PC-9 (cell line): ENCODE data around the gene VAT1. TPM values are rescaled to one million over a fixed set of nuclear protein-coding genes. Genes with fewer than 3 reads are reported as not detected.

Source experiments
- BruUV-seq: library from RNA; stranded (reverse); fragments of 400-500 nt; replicated peaks from 2 replicates; lab custom pipeline; 2021; lab: Mats Ljungman, UMichigan
- CTCF ChIA-PET: fragments of 300-600 bp; sonication (Branson Sonifier 250); formaldehyde crosslinking; loops from one replicate; lab custom pipeline; 2022; ENCODE audit warnings: antibody characterized with exemption; lab: Charles Lee
- POLR2A ChIA-PET: fragments of 300-600 bp; sonication (Branson Sonifier 250); formaldehyde crosslinking; loops from one replicate; lab custom pipeline; 2022; ENCODE audit warnings: antibody characterized with exemption; ENCODE audit not compliant: unreplicated experiment; lab: Charles Lee
- DNase-seq, 2 experiments: peaks; one replicate each; pipeline versions ENCODE4 v3.0.0 to v3.0.0-alpha.2; 2015 to 2022; ENCODE audit warnings: mixed read lengths in 1 of 2
- H2AFZ ChIP-seq: fragments of 200-600 bp; sonication (generic); 2 replicates; pipeline ENCODE4 v1.8.1; 2017; ENCODE audit warnings: antibody characterized with exemption
- H3F3A ChIP-seq: fragments of 200-600 bp; sonication (generic); 2 replicates; pipeline ENCODE4 v1.8.1; 2017; ENCODE audit warnings: antibody characterized with exemption, mild to moderate bottlenecking, low read depth; ENCODE audit not compliant: insufficient read depth
- H3K27ac ChIP-seq: fragments of 200-600 bp; sonication (generic); 2 replicates; pipeline ENCODE4 v1.6.1; 2016; ENCODE audit warnings: mixed run types
- H3K27me3 ChIP-seq: fragments of 200-600 bp; sonication (generic); 2 replicates; pipeline ENCODE4 v1.6.1; 2016; ENCODE audit warnings: low read depth, mixed run types; ENCODE audit not compliant: insufficient read depth
- H3K36me3 ChIP-seq: fragments of 200-600 bp; sonication (generic); 2 replicates; pipeline ENCODE4 v1.6.1; 2016; ENCODE audit warnings: low read depth, mixed run types
- H3K4me1 ChIP-seq: fragments of 200-600 bp; sonication (generic); replicated peaks from 2 replicates; pipeline ENCODE4 v1.6.1; 2016; ENCODE audit warnings: mixed run types; ENCODE audit not compliant: insufficient read depth
- H3K4me2 ChIP-seq: fragments of 200-600 bp; sonication (generic); 2 replicates; pipeline ENCODE4 v1.6.1; 2017; ENCODE audit warnings: mixed run types
- H3K4me3 ChIP-seq: fragments of 200-600 bp; sonication (generic); 2 replicates; pipeline ENCODE4 v1.6.1; 2016; ENCODE audit warnings: mixed run types
- H3K79me2 ChIP-seq: fragments of 200-600 bp; sonication (generic); 2 replicates; pipeline ENCODE4 v1.6.1; 2017; ENCODE audit warnings: low read depth, mixed run types
- H3K9me2 ChIP-seq: fragments of 200-600 bp; sonication (generic); 2 replicates; pipeline ENCODE4 v1.8.1; 2017; ENCODE audit warnings: mild to moderate bottlenecking; ENCODE audit not compliant: insufficient read depth
- H3K9me3 ChIP-seq: fragments of 200-600 bp; sonication (generic); 2 replicates; pipeline ENCODE4 v1.8.1; 2016; ENCODE audit warnings: low read depth; ENCODE audit not compliant: insufficient read depth
- H4K20me1 ChIP-seq: fragments of 200-600 bp; sonication (generic); 2 replicates; pipeline ENCODE4 v1.8.1; 2017; ENCODE audit not compliant: insufficient read depth
- EZH2 ChIP-seq: fragments of 200-600 bp; sonication (generic); IDR thresholded peaks from 2 replicates; pipeline ENCODE4 v1.8.0; 2017; ENCODE audit warnings: antibody characterized with exemption, low read depth
- intact Hi-C: fragments of 100-400 bp; cut with micrococcal nuclease; formaldehyde crosslinking; loops from one replicate; pipeline ENCODE4 v1.10.0; 2022; ENCODE audit not compliant: unreplicated experiment
- total RNA-seq: library from RNA; stranded (reverse); gene quantifications from 2 replicates; pipeline ENCODE4 v1.2.3, GENCODE V29; 2021
- TF ChIP-seq, protein P1 (sequence below): fragments of 200-600 bp; sonication (generic); conservative IDR thresholded peaks from 2 replicates; pipeline ENCODE4 v1.6.1; 2017; ENCODE audit warnings: mixed run types, antibody characterized with exemption, mild to moderate bottlenecking, moderate library complexity

VAT1 gene
- total RNA-seq, 1 experiment from 2014 or later: 220 TPM

DNA sequence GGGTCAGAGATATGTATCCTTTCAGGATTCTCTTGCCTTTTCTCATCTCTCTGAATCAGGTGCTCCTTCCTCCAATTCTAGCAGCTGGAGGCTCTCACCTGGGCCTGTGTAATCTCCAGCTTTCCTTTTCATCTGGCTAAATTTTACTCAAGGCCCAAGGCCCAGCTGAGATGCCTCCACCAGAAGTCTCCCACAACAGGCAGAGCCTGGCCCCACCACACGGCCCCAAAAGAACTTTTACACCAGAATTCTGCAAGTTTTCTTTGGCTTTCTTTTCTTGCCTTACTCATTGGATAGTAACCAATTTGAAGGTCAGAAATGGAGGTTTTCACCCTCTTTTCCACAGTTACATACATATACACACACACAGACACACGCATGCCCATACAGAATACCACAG, 17.5 kb upstream of the VAT1 start:
- no peak overlapping the region for H3K4me3 ChIP-seq
- intact Hi-C loops: no loop called here
- no peaks in the 10 kb centered on the region for H3K9me2 ChIP-seq
- no peak overlapping the region for H2AFZ ChIP-seq
- no peaks in the 10 kb centered on the region for H4K20me1 ChIP-seq
- H3K27ac ChIP-seq: no peak overlapping the region
- no peaks in the 10 kb centered on the region for H3F3A ChIP-seq
- TF ChIP-seq, protein P1, sequence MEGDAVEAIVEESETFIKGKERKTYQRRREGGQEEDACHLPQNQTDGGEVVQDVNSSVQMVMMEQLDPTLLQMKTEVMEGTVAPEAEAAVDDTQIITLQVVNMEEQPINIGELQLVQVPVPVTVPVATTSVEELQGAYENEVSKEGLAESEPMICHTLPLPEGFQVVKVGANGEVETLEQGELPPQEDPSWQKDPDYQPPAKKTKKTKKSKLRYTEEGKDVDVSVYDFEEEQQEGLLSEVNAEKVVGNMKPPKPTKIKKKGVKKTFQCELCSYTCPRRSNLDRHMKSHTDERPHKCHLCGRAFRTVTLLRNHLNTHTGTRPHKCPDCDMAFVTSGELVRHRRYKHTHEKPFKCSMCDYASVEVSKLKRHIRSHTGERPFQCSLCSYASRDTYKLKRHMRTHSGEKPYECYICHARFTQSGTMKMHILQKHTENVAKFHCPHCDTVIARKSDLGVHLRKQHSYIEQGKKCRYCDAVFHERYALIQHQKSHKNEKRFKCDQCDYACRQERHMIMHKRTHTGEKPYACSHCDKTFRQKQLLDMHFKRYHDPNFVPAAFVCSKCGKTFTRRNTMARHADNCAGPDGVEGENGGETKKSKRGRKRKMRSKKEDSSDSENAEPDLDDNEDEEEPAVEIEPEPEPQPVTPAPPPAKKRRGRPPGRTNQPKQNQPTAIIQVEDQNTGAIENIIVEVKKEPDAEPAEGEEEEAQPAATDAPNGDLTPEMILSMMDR: no peak
- no peak for TF ChIP-seq EZH2
- no peak overlapping the region for H3K4me2 ChIP-seq
- no peaks in the 10 kb centered on the region for H3K27me3 ChIP-seq
- BruUV-seq: no TSS peak
- ChIA-PET CTCF (no interaction called here), POLR2A (no interaction called here)
- no peaks in the 10 kb centered on the region for H3K4me1 ChIP-seq
- H3K36me3 ChIP-seq: no peaks in the 10 kb centered on the region; the same call in 1 of the 2 replicates
- no peaks in the 10 kb centered on the region for H3K9me3 ChIP-seq
- DNase-seq: no peak
- H3K79me2 ChIP-seq: no peaks in the 10 kb centered on the region

DNA sequence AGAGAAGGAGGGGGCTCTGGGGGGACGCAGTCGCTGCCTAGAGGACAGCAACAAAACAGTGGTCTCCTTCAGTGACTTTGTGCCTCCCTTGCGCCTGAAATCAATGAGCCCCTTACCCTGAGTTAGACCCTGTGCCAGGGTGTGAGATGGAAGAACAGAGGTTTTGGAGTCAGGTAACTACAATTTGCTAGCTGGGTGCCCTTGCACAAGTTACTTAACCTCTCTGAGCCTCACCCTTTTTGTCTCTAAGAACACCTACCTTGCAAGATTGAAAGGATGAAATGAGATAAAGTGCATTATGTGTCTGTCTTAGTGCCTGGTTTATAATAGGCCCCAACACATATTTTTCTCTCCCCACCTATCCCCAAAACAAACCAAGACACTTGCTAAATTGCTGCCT, 12.7 kb upstream of the VAT1 start:
- Histone ChIP-seq H3K4me2 (no peak overlapping the region), H4K20me1 (no peaks in the 10 kb centered on the region), H2AFZ (no peak overlapping the region), H3K9me3 (no peaks in the 10 kb centered on the region), H3K27ac (no peak overlapping the region), H3K4me1 (no peaks in the 10 kb centered on the region), H3K27me3 (no peaks in the 10 kb centered on the region), H3K9me2 (no peaks in the 10 kb centered on the region), H3F3A (no peaks in the 10 kb centered on the region), H3K79me2 (no peaks in the 10 kb centered on the region), H3K4me3 (no peak overlapping the region), H3K36me3 (no peaks in the 10 kb centered on the region)
- intact Hi-C loops: no loop called here
- BruUV-seq: no TSS peak
- no peak for TF ChIP-seq EZH2
- TF ChIP-seq, protein P1: no peak
- POLR2A ChIA-PET: interaction anchor here (0.6 kb wide), 1 partner anchor 280 kb away, joined by 6 read pairs; no protein-coding TSS in a partner anchor
- CTCF ChIA-PET: no interaction called here
- DNase-seq: no peak

DNA sequence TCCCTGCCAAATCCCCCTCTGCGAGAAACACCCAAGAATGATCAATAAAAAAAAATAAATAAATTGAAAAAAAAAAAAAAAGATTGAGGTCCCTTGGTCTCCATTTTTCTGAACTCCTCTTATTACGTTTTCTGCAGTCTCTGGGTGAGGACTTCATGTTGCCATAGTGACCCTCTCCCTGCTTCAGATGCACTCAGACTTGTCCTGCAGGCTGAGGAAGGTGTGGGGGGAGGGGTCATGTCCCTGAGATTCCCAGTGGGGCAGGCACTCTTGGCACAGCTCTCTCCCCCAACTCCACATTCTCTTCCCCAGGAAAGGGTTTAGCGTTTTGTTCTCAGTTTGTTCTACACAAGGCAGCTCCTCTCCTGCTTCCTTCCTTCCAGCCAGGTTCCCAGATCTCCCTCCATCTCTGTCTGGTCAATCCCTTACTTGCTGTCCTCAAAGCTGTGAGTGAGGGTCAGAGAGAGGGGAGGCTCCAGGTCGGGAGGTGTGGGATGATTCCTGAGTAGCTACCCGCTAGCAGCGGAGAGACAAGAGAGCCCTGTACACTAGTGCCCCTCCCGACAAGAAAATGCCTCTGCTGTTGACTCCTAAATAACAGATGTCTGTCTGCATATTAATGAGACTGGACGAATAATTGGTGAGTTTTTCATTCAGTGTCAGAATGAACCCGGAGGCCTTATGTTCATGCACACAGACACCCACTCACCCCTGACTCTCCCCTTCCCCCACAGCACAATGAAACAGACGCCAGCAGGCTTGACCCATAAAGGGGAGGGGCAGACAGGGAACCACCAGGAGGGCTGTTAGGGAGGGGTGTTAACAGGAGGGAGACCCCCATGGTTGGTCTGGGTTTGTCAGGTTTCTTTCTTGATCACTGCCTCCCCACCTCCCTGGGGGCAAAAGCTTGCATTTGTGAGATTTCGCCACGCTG, 12.0 kb upstream of the VAT1 start:
- no peaks in the 10 kb centered on the region for H3K36me3 ChIP-seq
- H3K27me3 ChIP-seq: no peaks in the 10 kb centered on the region
- no peaks in the 10 kb centered on the region for H3K79me2 ChIP-seq
- TF ChIP-seq, protein P1: no peak
- H3K9me2 ChIP-seq: no peaks in the 10 kb centered on the region
- no peak for DNase-seq
- BruUV-seq: no TSS peak
- no peak overlapping the region for H3K4me3 ChIP-seq
- H3K9me3 ChIP-seq: no peaks in the 10 kb centered on the region
- H2AFZ ChIP-seq: no peak overlapping the region
- H3K4me1 ChIP-seq: no peaks in the 10 kb centered on the region
- intact Hi-C loops: no loop called here
- POLR2A ChIA-PET: no interaction called here
- H3K27ac ChIP-seq: no peak overlapping the region
- no peaks in the 10 kb centered on the region for H4K20me1 ChIP-seq
- peaks cover 1% of the 10 kb centered on the region; the same call in 1 of the 2 replicates for H3F3A ChIP-seq
- no peak overlapping the region for H3K4me2 ChIP-seq
- CTCF ChIA-PET: interaction anchor here (0.6 kb wide), 1 partner anchor 275 kb away, joined by 6 read pairs; no protein-coding TSS in a partner anchor
